Measurements from ENCODE around the gene ZNF75A.
A peak's percentile ranks its signal among the peaks of the same experiment; 100 is the strongest.
"Not testable (repeated sequence)": the region's sequence is repeated elsewhere in the genome, so short reads cannot be mapped to it uniquely, and the experiment has no call there.

Gene ZNF75A

GRCh38 chr16:3305109-3306068 is at the start of gene ZNF75A, which contains the start of gene TIGD7:
Gene ZNF75A, plus strand, starts transcription at chr16:3305497. Its CDS starts 2,932 bp downstream, at chr16:3308429.
Gene TIGD7, minus strand, starts transcription at chr16:3305430. Its CDS starts 4,816 bp downstream, at chr16:3300614.
- DNase-seq (ENCODE audit: low spot score) = peak; percentile 93

- no peak for DNase-seq (ENCODE audit: low spot score)
Observed at GRCh38 chr16:3256146-3256865, 49.0 kb upstream of the ZNF75A start, which contains the start of gene MEFV. Gene MEFV, minus strand, starts transcription at chr16:3256633. Its CDS starts 46 bp downstream, at chr16:3256587.

- no peak for DNase-seq (ENCODE audit: low spot score)
Observed at GRCh38 chr16:3256866-3257465, 48.3 kb upstream of the ZNF75A start.

- DNase-seq (ENCODE audit: low spot score) = no peak
Observed at GRCh38 chr16:3259836-3260235, 45.5 kb upstream of the ZNF75A start.

GRCh38 chr16:3262517-3262916 is 42.8 kb upstream of the ZNF75A start:
- no peak for DNase-seq (ENCODE audit: low spot score)

GRCh38 chr16:3264137-3265036 is 40.9 kb upstream of the ZNF75A start:
- DNase-seq (ENCODE audit: low spot score) = peak; percentile 99

- DNase-seq (ENCODE audit: low spot score) = peak; percentile 71
Observed at GRCh38 chr16:3266873-3267537, 38.3 kb upstream of the ZNF75A start.

- DNase-seq (ENCODE audit: low spot score) = no peak
Observed at GRCh38 chr16:3268294-3268693, 37.0 kb upstream of the ZNF75A start.

GRCh38 chr16:3270718-3271117 is 34.6 kb upstream of the ZNF75A start:
- not testable (repeated sequence) for DNase-seq (ENCODE audit: low spot score)

- DNase-seq (ENCODE audit: low spot score) = not testable (repeated sequence)
Observed at GRCh38 chr16:3271281-3271680, 34.0 kb upstream of the ZNF75A start.

GRCh38 chr16:3274490-3274889 is 30.8 kb upstream of the ZNF75A start:
- no peak for DNase-seq (ENCODE audit: low spot score)

GRCh38 chr16:3274947-3275346 is 30.4 kb upstream of the ZNF75A start:
- no peak for DNase-seq (ENCODE audit: low spot score)

- DNase-seq (ENCODE audit: low spot score) = no peak
Observed at GRCh38 chr16:3276679-3277078, 28.6 kb upstream of the ZNF75A start.

GRCh38 chr16:3281222-3281820 is 24.0 kb upstream of the ZNF75A start:
- DNase-seq (ENCODE audit: low spot score) = no peak

- DNase-seq (ENCODE audit: low spot score) = peak; percentile 77
Observed at GRCh38 chr16:3282103-3282729, 23.1 kb upstream of the ZNF75A start.

GRCh38 chr16:3282730-3283542 is 22.4 kb upstream of the ZNF75A start, which contains the start of gene ZNF263:
Gene ZNF263, plus strand, starts transcription at chr16:3283491. Its CDS starts 328 bp downstream, at chr16:3283819.
- DNase-seq (ENCODE audit: low spot score) = peak; percentile 97

GRCh38 chr16:3283543-3284447 is 21.5 kb upstream of the ZNF75A start:
- no peak for DNase-seq (ENCODE audit: low spot score)

- no peak for DNase-seq (ENCODE audit: low spot score)
Observed at GRCh38 chr16:3285131-3285530, 20.2 kb upstream of the ZNF75A start.
